ENCODE results near the gene DENND2A. TPM values are rescaled to one million over a fixed set of nuclear protein-coding genes. Genes with fewer than 3 reads are reported as not detected.
A peak's percentile ranks its signal among the peaks of the same experiment; 100 is the strongest.

DENND2A gene
- polyA plus RNA-seq, 2 of the 4 experiments (the other 2 are of a cell fraction), result 0.37 to 0.63 TPM

- H3K4me1 ChIP-seq, result peaks cover 5% of the 10 kb centered on the region; the same call in 1 of the 3 replicates
- 80% methylated on average over 3 of the region's 3 CpGs for WGBS (ENCODE audit: missing lambda C conversion rate)
- ChIA-PET POLR2A (no interaction called here), CTCF (interaction anchor here (0.7 to 24.2 kb wide), 6 partner anchors 8 to 140 kb away, joined by 3 to 493 read pairs (median 4); partner anchors contain the start of gene DENND2A)
- peak overlapping the region in 1 of 2 experiments; percentile 39; a peak in 1 of 6 replicates for H3K27ac ChIP-seq
- FAIRE-seq, result no peak
- no peaks in the 10 kb centered on the region for H3K9me3 ChIP-seq
- no peak for DNase-seq (ENCODE audit: low read depth in 1 of 2, low spot score in 1 of 2)
- peak in 1 of 2 experiments; percentile 18; a peak in 1 of 6 replicates for ATAC-seq
- H3K4me3 ChIP-seq, result no peak overlapping the region
- H3K4me2 ChIP-seq, result no peak overlapping the region
- TF ChIP-seq, protein P1, sequence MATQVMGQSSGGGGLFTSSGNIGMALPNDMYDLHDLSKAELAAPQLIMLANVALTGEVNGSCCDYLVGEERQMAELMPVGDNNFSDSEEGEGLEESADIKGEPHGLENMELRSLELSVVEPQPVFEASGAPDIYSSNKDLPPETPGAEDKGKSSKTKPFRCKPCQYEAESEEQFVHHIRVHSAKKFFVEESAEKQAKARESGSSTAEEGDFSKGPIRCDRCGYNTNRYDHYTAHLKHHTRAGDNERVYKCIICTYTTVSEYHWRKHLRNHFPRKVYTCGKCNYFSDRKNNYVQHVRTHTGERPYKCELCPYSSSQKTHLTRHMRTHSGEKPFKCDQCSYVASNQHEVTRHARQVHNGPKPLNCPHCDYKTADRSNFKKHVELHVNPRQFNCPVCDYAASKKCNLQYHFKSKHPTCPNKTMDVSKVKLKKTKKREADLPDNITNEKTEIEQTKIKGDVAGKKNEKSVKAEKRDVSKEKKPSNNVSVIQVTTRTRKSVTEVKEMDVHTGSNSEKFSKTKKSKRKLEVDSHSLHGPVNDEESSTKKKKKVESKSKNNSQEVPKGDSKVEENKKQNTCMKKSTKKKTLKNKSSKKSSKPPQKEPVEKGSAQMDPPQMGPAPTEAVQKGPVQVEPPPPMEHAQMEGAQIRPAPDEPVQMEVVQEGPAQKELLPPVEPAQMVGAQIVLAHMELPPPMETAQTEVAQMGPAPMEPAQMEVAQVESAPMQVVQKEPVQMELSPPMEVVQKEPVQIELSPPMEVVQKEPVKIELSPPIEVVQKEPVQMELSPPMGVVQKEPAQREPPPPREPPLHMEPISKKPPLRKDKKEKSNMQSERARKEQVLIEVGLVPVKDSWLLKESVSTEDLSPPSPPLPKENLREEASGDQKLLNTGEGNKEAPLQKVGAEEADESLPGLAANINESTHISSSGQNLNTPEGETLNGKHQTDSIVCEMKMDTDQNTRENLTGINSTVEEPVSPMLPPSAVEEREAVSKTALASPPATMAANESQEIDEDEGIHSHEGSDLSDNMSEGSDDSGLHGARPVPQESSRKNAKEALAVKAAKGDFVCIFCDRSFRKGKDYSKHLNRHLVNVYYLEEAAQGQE (IDR thresholded peaks at IDR 0.05), result no peak
- TF ChIP-seq FOSL2 (IDR thresholded peaks at IDR 0.05) (no peak), FOSL2 (CRISPR knock-in tag; IDR thresholded peaks at IDR 0.05) (peak; percentile 4; the same call in 1 of the 2 replicates), RAD21 (conservative IDR thresholded peaks at IDR 0.05 in 1 of 2, IDR thresholded peaks at IDR 0.05 in 1 of 2) (0 out of 5 replicates have a peak, but pooled peaks of 1 of the 2 experiments have one; percentile 4), ZSCAN20 (CRISPR knock-in tag; IDR thresholded peaks at IDR 0.05) (no peak)
These were observed 119.2 kb downstream of the DENND2A start for GRCh38 chr7:140521421-140521820.

DNA sequence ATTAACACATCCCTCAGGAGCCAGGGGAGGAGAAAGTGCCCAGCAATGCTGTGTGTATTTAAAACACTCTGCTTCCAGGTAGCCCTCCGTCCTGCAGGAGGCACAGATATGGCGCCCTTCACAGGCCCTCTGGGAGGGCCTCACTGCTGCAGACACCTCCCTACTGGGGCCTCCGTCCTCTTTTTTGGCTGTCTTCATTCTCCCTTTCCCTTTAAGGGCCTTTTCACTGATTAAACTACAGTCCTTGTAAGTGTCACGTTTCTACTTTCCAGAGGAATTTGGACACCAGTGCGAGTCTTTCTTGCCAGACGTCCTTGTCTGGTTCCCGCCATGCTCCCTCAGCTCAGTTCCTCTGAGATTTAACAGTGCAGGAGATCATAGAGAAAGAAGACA lies 121.6 kb downstream of the DENND2A start:
- peak overlapping the region in 1 of 2 experiments; percentile 72; a peak in 2 of 6 replicates for H3K27ac ChIP-seq
- ChIA-PET CTCF (interaction anchor here (0.6 to 24.2 kb wide), 9 partner anchors 21 to 712 kb away, joined by 3 to 493 read pairs (median 6); partner anchors contain the start of gene DENND2A), POLR2A (no interaction called here)
- H3K4me2 ChIP-seq, result no peak overlapping the region
- FAIRE-seq, result no peak
- H3K9me3 ChIP-seq, result no peaks in the 10 kb centered on the region
- no peak overlapping the region for H3K4me3 ChIP-seq
- TF ChIP-seq CTCF (IDR thresholded peaks at IDR 0.05) (no peak), HOXB13 (CRISPR knock-in tag; IDR thresholded peaks at IDR 0.05; ENCODE audit: low read depth) (no peak), POLR2AphosphoS2 (conservative IDR thresholded peaks at IDR 0.05; ENCODE audit: low read length) (no peak), KDM1A (IDR thresholded peaks at IDR 0.05; ENCODE audit: low read depth) (no peak), NFE2L2 (conservative IDR thresholded peaks at IDR 0.05; ENCODE audit: low read length) (no peak), POLR2A (IDR thresholded peaks at IDR 0.05; ENCODE audit: low read length) (no peak), SREBF2 (IDR thresholded peaks at IDR 0.05) (no peak), EHF (CRISPR knock-in tag; IDR thresholded peaks at IDR 0.05) (no peak), GATA3 (IDR thresholded peaks at IDR 0.05; ENCODE audit: borderline replicate concordance) (no peak), HMGXB4 (CRISPR knock-in tag; IDR thresholded peaks at IDR 0.05; ENCODE audit: borderline replicate concordance) (no peak), JUNB (IDR thresholded peaks at IDR 0.05) (no peak), FOSL2 (IDR thresholded peaks at IDR 0.05) (no peak), FOSL2 (CRISPR knock-in tag; IDR thresholded peaks at IDR 0.05) (no peak), KDM5A (IDR thresholded peaks at IDR 0.05) (no peak), TP53 (CRISPR knock-in tag; IDR thresholded peaks at IDR 0.05) (no peak)
- TF ChIP-seq, protein P1 (IDR thresholded peaks at IDR 0.05), result no peak
- no peak for DNase-seq (ENCODE audit: low read depth in 1 of 2, low spot score in 1 of 2)
- no peak for ATAC-seq
- 87% methylated on average over 7 of the region's 7 CpGs for WGBS (ENCODE audit: missing lambda C conversion rate)
- H3K4me1 ChIP-seq, result peaks cover 5% of the 10 kb centered on the region; the same call in 1 of the 3 replicates

Measured in A549 (cell line).